Panc1 (cell line): ENCODE data around the gene GSTM1. TPM values are rescaled to one million over a fixed set of nuclear protein-coding genes. Genes with fewer than 3 reads are reported as not detected.

Source experiments
- ATAC-seq: fragments of 200-7000 bp; cut with Tn5 transposase; 2 replicates; pipeline ENCODE4 v1.9.1; 2020; ENCODE audit warnings: mild to moderate bottlenecking, moderate library complexity
- BruUV-seq: library from RNA; stranded (reverse); fragments of 400-500 nt; replicated peaks from 2 replicates; lab custom pipeline; 2021; lab: Mats Ljungman, UMichigan
- CTCF ChIA-PET: fragments of 300-600 bp; sonication (Branson Sonifier 250); formaldehyde crosslinking; loops from one replicate; lab custom pipeline; 2022; ENCODE audit warnings: antibody characterized with exemption; lab: Charles Lee
- POLR2A ChIA-PET: fragments of 300-600 bp; sonication (Branson Sonifier 250); formaldehyde crosslinking; loops from one replicate; lab custom pipeline; 2022; ENCODE audit warnings: antibody characterized with exemption; lab: Charles Lee
- DNase-seq: peaks from one replicate; pipeline ENCODE4 v3.0.0-alpha.2; 2010; ENCODE audit warnings: low read depth, low spot score
- H3K27ac ChIP-seq: 2 replicates; pipeline ENCODE4 v1.5.1; 2011; ENCODE audit warnings: mild to moderate bottlenecking, low read length, inconsistent platforms
- H3K27me3 ChIP-seq: fragments of 200-500 bp; sonication (Bioruptor generic); 2 replicates; pipeline ENCODE4 v1.6.0; 2014; ENCODE audit warnings: low read length, inconsistent platforms; ENCODE audit not compliant: control insufficient read depth, insufficient read depth
- H3K36me3 ChIP-seq: fragments of 200-500 bp; sonication (Bioruptor generic); 2 replicates; pipeline ENCODE4 v1.5.1; 2014; ENCODE audit warnings: inconsistent platforms, mild to moderate bottlenecking, low read length, moderate library complexity; ENCODE audit not compliant: control insufficient read depth, insufficient read depth
- H3K4me1 ChIP-seq: 2 replicates; pipeline ENCODE4 v1.5.1; 2011; ENCODE audit warnings: inconsistent platforms, mild to moderate bottlenecking, low read length, moderate library complexity; ENCODE audit not compliant: control insufficient read depth, insufficient read depth
- H3K4me3 ChIP-seq, 2 experiments: 2 replicates each; pipeline ENCODE4 v1.5.1; 2011 to 2012; ENCODE audit warnings: low read depth in 2 of 2, low read length in 2 of 2, mild to moderate bottlenecking in 2 of 2, inconsistent platforms in 1 of 2, moderate library complexity in 1 of 2
- H3K9me3 ChIP-seq: fragments of 200-500 bp; sonication (Bioruptor generic); 2 replicates; pipeline ENCODE4 v1.5.1; 2014; ENCODE audit warnings: low read depth, mild to moderate bottlenecking, inconsistent platforms, low read length, moderate library complexity; ENCODE audit not compliant: control insufficient read depth, insufficient read depth
- POLR2AphosphoS5 ChIP-seq: IDR thresholded peaks from 2 replicates; pipeline ENCODE4 v1.6.1; 2012; ENCODE audit warnings: mild to moderate bottlenecking, low read depth, low read length, moderate library complexity
- SIN3A ChIP-seq: IDR thresholded peaks from 2 replicates; pipeline ENCODE4 v1.6.1; 2012; ENCODE audit warnings: low read depth, mild to moderate bottlenecking, low read length, moderate library complexity, borderline replicate concordance; ENCODE audit not compliant: insufficient read depth
- TCF7L2 ChIP-seq: IDR thresholded peaks from 2 replicates; pipeline ENCODE4 v1.6.1; 2011; ENCODE audit warnings: mild to moderate bottlenecking, low read depth, low read length, inconsistent platforms
- in situ Hi-C: cut with HindIII; loops from 2 replicates; pipeline ENCODE4 v1.10.0; 2016; ENCODE audit warnings: low sequenced_read_pairs, low pct_unique_long_range_greater_than_20kb
- intact Hi-C: fragments of 100-400 bp; cut with micrococcal nuclease; formaldehyde crosslinking; loops from one replicate; pipeline ENCODE4 v1.10.0; 2022; ENCODE audit not compliant: unreplicated experiment
- total RNA-seq: library from RNA; stranded (reverse); gene quantifications from one replicate; pipeline ENCODE4 v1.2.1, GENCODE V29; 2021; ENCODE audit not compliant: unreplicated experiment
- TF ChIP-seq, protein P1 (sequence below), 2 experiments: IDR thresholded peaks; 2 replicates each; pipeline ENCODE4 v1.6.1; 2011 to 2012; ENCODE audit warnings: low read depth in 2 of 2, control low read depth in 1 of 2, low read length in 1 of 2, mild to moderate bottlenecking in 1 of 2, moderate library complexity in 1 of 2; ENCODE audit not compliant: insufficient read depth in 1 of 2
- TF ChIP-seq, protein P2 (sequence below): fragments of 450-650 bp; IDR thresholded peaks from 2 replicates; pipeline ENCODE4 v1.5.1; 2017; ENCODE audit warnings: mild to moderate bottlenecking

The GSTM1 gene
- total RNA-seq, 1 experiment from 2014 or later: not detected

DNA sequence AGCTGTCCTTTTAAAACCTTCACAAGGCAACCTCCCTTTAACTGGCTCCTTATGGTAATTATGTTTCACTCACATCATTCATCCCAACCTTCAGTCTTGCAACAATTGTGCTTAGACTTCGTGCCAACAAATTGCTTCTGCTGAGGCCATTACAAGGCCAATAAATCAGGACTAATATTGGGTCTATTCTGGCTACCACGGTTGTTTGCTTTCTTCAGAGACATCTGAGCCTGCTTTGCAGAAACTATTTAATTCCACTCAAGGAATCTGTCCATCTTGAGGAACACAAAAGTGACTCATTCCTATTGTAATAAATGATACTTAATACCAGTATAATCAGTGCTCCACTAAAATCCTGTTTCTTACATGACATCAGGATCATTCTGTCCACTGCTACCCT, 34.3 kb upstream of the GSTM1 start:
- H3K4me1 ChIP-seq: no peaks in the 10 kb centered on the region; the same call in 1 of the 2 replicates
- intact Hi-C loops: no loop called here

DNA sequence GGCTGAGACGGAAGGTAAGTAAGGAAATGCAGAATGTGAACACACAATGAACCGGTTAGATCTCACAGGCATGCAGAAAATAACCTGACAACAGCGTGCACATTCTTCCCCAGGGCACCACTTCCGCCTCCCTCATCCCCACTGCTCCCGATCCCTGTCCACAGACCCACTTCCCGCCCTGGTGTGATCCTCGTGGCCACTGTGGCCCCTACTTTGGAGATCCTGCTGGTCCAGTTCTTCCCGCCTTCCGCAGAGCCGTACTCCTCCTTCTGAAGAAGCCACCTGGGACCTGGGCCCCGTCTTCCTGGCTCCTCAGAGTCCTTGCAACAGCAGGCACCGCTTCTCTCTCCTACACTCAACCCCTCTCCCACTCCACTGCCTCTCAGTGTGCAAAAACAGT, 33.1 kb upstream of the GSTM1 start:
- in situ Hi-C loops (no loop called here), intact Hi-C loops (no loop called here)
- H3K27ac ChIP-seq: no peak overlapping the region
- H3K4me1 ChIP-seq: no peaks in the 10 kb centered on the region; the same call in 1 of the 2 replicates
- ATAC-seq (no peak), DNase-seq (no peak)
- no peaks in the 10 kb centered on the region for H3K36me3 ChIP-seq
- no peaks in the 10 kb centered on the region for H3K27me3 ChIP-seq
- no peak for TF ChIP-seq TCF7L2
- TF ChIP-seq, protein P1, sequence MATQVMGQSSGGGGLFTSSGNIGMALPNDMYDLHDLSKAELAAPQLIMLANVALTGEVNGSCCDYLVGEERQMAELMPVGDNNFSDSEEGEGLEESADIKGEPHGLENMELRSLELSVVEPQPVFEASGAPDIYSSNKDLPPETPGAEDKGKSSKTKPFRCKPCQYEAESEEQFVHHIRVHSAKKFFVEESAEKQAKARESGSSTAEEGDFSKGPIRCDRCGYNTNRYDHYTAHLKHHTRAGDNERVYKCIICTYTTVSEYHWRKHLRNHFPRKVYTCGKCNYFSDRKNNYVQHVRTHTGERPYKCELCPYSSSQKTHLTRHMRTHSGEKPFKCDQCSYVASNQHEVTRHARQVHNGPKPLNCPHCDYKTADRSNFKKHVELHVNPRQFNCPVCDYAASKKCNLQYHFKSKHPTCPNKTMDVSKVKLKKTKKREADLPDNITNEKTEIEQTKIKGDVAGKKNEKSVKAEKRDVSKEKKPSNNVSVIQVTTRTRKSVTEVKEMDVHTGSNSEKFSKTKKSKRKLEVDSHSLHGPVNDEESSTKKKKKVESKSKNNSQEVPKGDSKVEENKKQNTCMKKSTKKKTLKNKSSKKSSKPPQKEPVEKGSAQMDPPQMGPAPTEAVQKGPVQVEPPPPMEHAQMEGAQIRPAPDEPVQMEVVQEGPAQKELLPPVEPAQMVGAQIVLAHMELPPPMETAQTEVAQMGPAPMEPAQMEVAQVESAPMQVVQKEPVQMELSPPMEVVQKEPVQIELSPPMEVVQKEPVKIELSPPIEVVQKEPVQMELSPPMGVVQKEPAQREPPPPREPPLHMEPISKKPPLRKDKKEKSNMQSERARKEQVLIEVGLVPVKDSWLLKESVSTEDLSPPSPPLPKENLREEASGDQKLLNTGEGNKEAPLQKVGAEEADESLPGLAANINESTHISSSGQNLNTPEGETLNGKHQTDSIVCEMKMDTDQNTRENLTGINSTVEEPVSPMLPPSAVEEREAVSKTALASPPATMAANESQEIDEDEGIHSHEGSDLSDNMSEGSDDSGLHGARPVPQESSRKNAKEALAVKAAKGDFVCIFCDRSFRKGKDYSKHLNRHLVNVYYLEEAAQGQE (IDR thresholded peaks at IDR 0.05; ENCODE audit: insufficient read depth in 1 of 2, low read depth in 2 of 2, low read length in 1 of 2): no peak
- no peak for TF ChIP-seq POLR2AphosphoS5
- no peak for TF ChIP-seq SIN3A
- TF ChIP-seq, protein P2, sequence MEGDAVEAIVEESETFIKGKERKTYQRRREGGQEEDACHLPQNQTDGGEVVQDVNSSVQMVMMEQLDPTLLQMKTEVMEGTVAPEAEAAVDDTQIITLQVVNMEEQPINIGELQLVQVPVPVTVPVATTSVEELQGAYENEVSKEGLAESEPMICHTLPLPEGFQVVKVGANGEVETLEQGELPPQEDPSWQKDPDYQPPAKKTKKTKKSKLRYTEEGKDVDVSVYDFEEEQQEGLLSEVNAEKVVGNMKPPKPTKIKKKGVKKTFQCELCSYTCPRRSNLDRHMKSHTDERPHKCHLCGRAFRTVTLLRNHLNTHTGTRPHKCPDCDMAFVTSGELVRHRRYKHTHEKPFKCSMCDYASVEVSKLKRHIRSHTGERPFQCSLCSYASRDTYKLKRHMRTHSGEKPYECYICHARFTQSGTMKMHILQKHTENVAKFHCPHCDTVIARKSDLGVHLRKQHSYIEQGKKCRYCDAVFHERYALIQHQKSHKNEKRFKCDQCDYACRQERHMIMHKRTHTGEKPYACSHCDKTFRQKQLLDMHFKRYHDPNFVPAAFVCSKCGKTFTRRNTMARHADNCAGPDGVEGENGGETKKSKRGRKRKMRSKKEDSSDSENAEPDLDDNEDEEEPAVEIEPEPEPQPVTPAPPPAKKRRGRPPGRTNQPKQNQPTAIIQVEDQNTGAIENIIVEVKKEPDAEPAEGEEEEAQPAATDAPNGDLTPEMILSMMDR: no peak
- no TSS peak for BruUV-seq
- ChIA-PET CTCF (no interaction called here), POLR2A (no interaction called here)
- H3K4me3 ChIP-seq: no peak overlapping the region
- H3K9me3 ChIP-seq: no peaks in the 10 kb centered on the region

More for the DNA sequence above, 34.3 kb upstream of the GSTM1 start:
- ChIA-PET POLR2A (no interaction called here), CTCF (no interaction called here)
- H3K27ac ChIP-seq: no peak overlapping the region
- no peaks in the 10 kb centered on the region for H3K9me3 ChIP-seq
- H3K36me3 ChIP-seq: no peaks in the 10 kb centered on the region
- H3K27me3 ChIP-seq: no peaks in the 10 kb centered on the region
- no peak overlapping the region for H3K4me3 ChIP-seq
- in situ Hi-C loops: no loop called here
- TF ChIP-seq, protein P2: no peak
- TF ChIP-seq, protein P1 (IDR thresholded peaks at IDR 0.05; ENCODE audit: insufficient read depth in 1 of 2, low read depth in 2 of 2, low read length in 1 of 2): no peak
- no peak for TF ChIP-seq POLR2AphosphoS5
- TF ChIP-seq TCF7L2: no peak
- no peak for TF ChIP-seq SIN3A
- ATAC-seq: no peak
- no peak for DNase-seq
- no TSS peak for BruUV-seq
